ENCODE data around the gene ANGPTL4.
"Not testable (repeated sequence)": the region's sequence is repeated elsewhere in the genome, so short reads cannot be mapped to it uniquely, and the experiment has no call there.

The ANGPTL4 gene

DNA sequence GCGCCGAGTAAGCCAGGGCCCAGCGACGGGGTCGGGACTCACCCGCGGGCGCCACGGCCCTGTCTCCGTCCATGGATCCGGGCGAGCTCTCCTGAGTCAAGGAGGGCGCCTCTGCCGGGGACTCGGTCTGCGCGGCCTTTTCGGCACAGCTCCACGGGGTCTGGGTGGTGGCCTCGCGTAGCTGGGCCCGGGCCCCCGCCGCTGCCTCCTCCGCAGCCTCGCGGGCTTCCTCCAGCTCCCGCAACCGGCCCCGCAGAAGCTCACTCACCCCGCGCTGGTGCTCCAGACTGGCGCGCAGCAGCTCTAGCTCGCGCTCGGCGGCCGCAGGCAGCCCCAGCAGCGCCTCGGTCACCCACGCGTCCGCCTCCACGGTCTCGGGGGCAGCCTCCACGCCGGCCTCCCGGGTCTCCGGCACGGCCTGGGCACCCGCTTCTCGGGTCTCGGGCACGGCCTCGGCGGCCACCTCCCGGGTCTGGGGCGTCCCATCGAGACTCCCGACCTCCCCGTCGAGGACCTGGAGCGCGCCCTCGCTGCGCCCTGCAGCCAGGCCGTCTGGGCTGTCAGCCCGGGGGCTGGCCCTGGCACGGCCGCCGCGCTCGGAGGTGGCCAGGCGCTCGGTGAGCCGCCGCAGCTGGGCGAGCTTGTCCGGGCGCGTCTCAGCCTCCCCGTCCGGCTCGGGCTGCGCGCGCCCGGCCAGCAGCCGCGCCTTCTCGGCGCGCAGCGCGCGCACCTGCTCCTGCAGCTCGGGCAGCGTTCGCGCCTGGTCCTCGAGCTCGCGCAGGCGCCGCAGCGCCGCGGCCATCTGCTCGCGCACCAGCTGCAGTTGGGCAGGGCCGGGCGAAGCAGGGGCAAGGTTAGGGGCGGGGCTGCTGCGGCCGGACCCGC lies 29.3 kb upstream of the ANGPTL4 start:
- peak; percentile 70 for DNase-seq

- peak; percentile 74 for DNase-seq
Measured at GRCh38 chr19:8335343-8336071, 28.4 kb upstream of the ANGPTL4 start.

DNA sequence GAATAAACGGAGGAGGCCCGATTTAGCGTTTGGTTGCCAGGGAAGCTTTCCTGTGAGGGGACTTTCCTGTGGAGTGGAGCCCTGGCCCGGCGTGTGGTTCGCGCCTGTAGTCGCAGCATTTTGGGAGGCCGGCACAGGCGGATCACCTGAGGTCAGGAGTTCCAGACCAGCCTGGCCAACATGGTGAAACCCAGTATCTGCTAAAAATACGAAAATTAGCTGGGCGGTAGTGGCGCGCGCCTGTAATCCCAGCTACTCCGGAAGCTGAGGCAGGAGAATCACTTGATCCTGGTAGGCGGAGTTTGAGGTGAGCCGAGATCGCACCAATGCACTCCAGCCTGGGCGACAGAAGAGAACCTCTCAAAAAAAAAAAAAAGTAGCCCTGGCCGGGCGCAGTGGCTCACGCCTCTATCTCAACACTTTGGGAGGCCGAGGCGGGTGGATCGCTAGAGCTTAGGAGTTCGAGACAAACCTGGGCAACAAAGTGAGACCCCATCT lies 27.8 kb upstream of the ANGPTL4 start:
- DNase-seq: no peak

DNA sequence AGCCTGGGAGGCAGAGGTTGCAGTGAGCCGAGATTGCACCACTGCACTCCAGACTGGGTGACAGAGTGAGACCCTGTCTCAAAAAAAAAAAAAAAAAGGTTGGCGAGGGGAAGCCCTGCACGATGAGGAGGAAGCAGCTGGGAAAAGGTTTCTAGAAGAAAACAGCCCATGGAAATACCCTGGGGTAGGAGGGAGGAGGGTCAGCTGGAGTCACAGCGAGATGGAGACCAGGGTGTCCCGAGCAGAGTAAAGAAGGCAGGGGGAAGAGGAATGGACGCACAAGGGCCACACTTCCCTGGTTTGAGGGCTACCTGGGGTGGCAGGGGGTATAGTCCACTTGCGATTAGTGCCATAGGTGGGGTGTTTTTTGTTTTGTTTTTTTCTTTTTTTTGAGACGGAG lies 27.3 kb upstream of the ANGPTL4 start:
- no peak for DNase-seq

DNA sequence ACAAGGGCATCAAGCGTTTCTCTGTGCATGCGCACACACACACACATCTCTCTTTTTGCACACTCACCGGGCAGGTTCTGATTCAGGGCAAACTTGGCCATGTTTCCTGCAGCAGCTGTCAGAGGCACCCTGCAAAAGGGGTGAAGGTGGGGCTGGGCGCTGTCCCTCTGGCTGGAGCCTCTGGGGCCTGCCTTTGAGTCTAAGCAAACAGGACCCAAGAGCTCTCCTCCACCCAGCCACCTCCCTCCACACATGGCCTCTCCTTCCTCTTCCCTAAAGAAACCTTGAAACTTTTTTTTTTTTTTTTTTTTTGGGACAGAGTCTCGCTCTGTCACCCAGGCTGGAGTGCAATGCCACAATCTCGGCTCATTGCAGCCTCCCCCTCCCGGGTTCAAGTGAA lies 26.2 kb upstream of the ANGPTL4 start:
- no peak for DNase-seq

DNA sequence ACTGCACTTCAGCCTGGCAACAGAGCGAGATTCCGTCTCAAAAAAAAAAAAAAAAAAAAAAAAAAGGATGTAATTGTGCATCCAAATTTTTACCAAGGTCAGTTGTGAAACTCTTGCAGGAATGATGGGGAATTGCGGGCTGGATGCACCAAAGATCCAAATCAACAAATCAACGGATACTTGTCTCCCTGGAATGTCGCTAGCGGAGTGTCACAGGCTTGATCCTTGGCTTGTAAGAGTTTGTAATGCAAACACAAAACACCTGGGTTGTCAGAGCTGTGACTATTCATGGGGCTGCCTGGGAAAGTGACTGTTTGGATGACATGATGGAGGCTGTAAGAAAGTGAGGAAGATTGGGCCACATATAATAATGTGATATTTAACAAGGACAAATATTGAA lies 25.1 kb upstream of the ANGPTL4 start:
- no peak for DNase-seq

- DNase-seq: no peak
Measured at GRCh38 chr19:8340341-8341096, 23.4 kb upstream of the ANGPTL4 start.

GRCh38 chr19:8341504-8341903 lies 22.5 kb upstream of the ANGPTL4 start:
- DNase-seq: not testable (repeated sequence)

- DNase-seq: no peak
Measured at GRCh38 chr19:8342316-8342683, 21.7 kb upstream of the ANGPTL4 start.

GRCh38 chr19:8342684-8343482 lies 21.1 kb upstream of the ANGPTL4 start, which contains the start of gene KANK3:
Gene KANK3 (minus strand): TSS chr19:8343262. CDS start chr19:8337828, 5,434 bp downstream.
- DNase-seq: peak; percentile 97

- DNase-seq: no peak
Measured at GRCh38 chr19:8343483-8343844, 20.5 kb upstream of the ANGPTL4 start.

DNA sequence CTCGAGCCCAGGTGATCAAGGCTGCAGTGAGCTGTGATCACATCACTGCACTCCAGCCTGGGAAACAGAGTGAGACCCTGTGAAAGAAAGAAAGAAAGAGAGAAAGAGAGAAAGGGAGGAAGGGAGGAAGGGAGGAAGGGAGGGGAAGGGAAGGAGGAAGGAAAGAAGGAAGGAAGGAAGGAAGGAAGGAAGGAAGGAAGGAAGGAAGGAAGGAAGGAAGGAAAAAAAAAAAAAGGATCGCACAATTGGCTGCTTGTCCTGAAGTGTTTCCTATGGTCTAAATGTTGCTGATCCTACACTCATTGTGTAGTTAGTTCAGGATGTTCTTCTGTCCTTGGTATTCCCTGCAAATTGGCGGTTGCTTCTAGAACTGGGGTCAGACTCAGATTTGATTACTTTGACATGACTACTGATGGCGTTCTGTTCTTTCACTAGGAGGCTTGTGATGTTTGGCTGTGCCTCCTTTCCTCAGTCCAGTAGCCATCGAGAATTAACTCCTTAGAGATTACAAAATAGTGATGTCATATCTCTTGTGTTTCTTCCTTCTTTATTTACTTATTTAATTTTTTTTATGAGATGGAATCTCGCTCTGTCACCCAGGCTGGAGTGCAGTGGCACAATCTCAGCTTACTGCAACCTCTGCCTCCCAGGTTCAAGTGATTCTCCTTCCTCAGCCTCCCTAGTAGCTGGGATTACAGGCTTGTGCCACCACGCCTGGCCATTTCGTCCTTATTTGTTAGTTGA lies 14.2 kb upstream of the ANGPTL4 start:
- not testable (repeated sequence) for DNase-seq

DNA sequence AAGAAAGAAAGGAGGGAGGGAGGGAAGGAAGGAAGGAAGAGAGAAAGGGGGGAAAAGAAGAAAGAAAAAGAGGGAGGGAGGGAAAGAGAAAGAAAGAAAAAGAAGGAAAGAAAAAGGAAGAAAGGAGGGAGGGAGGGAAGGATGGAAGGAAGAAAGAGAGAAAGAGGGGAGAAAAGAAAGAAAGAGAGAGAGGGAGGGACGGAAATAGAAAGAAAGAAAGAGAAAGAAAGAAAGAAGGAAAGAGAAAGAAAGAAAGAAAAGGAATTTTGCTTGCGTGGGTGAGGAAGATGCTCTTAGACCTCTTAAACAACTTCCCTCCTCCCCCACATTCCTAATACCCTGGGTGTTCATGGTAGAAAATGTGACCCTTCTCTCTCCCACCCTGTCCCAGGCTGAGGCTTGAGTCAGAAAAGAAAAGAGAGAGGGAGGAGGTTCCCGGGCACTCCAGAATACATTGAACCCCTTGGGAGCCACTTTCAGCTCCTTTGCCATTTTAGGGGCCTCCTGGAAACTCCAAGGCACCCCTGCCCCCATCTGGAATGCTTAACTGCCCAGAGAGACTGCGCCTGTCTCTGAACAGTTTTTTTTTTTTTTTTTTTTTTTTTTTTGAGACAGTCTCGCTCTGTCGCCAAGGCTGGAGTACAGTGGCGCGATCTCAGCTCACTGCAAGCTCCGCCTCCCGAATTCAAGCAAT lies 11.7 kb upstream of the ANGPTL4 start:
- DNase-seq: no peak

DNA sequence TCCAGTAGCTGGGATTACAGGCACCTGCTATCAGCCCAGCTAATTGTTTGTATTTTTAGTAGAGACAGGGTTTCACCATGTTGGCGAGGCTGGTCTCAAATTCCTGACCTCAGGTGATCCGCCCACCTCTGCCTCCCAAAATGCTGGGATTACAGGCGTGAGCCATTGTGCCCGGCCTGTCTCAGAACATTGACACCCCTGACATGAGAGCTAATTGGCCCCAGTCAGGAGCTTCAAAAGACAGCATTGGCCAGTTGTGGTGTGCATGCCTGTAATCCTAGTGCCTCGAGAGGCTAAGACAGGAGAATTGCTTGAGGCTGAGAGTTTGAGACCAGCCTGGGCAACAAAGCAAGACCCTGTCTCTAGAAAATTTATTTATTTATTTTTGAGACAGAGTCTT lies 11.1 kb upstream of the ANGPTL4 start:
- not testable (repeated sequence) for DNase-seq

GRCh38 chr19:8355631-8356402 lies 8.1 kb upstream of the ANGPTL4 start:
- no peak for DNase-seq

- no peak for DNase-seq
Measured at GRCh38 chr19:8357007-8357521, 6.9 kb upstream of the ANGPTL4 start.

DNA sequence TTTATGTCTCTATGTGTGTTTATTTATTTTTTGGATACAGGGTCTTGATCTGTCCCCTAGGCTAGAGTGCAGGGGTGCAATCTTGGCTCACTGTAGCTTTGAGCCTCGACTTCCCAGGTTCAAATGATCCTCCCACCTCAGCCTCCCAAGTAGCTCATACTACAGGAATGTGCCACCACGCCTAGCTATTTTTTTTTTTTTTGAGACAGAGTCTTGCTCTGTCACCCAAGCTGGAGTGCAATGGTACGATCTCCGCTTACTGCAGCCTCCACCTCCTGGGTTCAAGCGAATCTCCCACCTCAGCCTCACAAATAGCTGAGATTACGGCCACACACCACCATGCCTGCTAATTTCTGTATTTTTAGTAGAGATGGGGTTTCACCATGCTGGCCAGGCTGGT lies 5.0 kb upstream of the ANGPTL4 start:
- no peak for DNase-seq

DNA sequence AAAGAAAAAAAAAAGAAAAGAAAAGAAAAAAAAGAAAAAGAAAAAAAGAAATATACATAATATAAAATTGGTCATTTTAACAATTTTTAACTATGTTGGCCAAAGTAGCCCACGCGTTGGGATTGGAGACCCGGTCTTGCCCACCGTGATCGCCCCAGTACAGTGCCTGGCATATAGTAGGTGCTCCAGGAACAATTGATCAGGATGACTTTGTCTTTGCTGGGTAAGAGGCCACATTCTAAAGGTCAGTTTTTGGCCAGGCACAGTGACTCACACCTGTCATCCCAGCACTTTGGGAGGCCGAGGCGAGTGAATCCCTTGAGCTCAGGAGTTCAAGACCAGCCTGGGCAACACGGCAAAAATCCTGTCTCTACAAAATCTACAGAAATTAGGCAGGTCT lies 3.8 kb upstream of the ANGPTL4 start:
- DNase-seq: no peak

DNA sequence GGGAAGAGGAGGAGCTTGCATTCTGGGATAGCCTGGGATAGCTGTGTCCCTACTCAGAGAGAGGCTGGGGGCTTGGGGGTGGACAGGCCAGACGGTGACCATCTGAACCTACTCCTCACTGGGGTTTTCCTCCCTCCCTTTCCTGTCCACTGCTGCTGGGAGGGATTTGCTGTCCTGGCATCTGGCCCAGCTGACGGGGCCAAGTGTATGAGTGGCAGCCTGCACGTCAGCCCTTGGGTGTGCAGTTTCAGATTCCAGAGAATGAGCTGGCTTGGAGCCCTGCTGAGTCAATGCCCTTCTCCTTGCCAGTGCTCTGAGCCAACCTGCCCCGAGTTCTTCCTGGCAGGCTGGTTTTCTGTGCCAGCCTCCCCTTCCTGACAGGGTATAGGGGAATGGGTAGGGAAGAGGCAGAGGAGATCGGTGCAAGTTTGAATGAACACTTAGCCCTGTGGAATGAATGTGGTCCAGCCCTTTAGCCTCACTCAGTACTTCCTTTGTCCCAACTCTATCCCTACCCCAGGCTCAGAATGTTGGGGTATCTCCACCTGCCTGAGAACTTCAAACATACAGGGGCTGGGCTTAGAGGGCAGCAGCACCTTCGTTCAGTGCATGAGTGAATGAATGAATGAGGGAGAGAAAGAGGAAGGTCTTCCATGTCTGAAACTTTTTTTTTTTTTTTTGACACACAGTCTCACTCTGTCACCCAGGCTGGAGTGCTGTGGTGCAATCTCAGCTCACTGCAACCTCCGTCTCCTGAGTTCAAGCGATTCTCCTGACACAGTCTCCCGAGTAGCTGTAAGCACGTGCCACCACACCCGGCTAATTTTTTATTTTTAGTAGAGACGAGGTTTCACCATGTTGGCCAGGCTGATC lies 1.8 kb upstream of the ANGPTL4 start:
- no peak for DNase-seq
